Left ventricle myocardium inferior (tissue), 1 donor: Measurements from ENCODE around the gene DHX8. TPM values are rescaled to one million over a fixed set of nuclear protein-coding genes. Genes with fewer than 3 reads are reported as not detected.
A peak's percentile ranks its signal among the peaks of the same experiment; 100 is the strongest.

Source experiments
- DNase-seq: peaks from one replicate; pipeline ENCODE4 v3.0.0-alpha.2; 2020
- H3K27ac ChIP-seq: fragments of 200-600 bp; replicated peaks from 2 replicates; pipeline ENCODE4 v1.8.0; 2021
- H3K27me3 ChIP-seq: fragments of 200-600 bp; 2 replicates; pipeline ENCODE4 v1.8.0; 2021; ENCODE audit warnings: low read depth
- H3K36me3 ChIP-seq: fragments of 200-600 bp; 2 replicates; pipeline ENCODE4 v1.8.0; 2021
- H3K4me1 ChIP-seq: fragments of 200-600 bp; 2 replicates; pipeline ENCODE4 v1.8.0; 2021
- H3K4me3 ChIP-seq: fragments of 200-600 bp; 2 replicates; pipeline ENCODE4 v1.8.0; 2021; ENCODE audit warnings: mild to moderate bottlenecking, moderate library complexity
- H3K9me3 ChIP-seq: fragments of 200-600 bp; replicated peaks from 2 replicates; pipeline ENCODE4 v1.8.0; 2021
- CTCF ChIP-seq: fragments of 200-600 bp; IDR thresholded peaks from 2 replicates; pipeline ENCODE4 v1.8.0; 2021; ENCODE audit warnings: antibody characterized with exemption, mild to moderate bottlenecking, borderline replicate concordance
- intact Hi-C: fragments of 100-400 bp; cut with micrococcal nuclease; formaldehyde crosslinking; loops from one replicate; pipeline ENCODE4 v1.11.0; 2022
- total RNA-seq: library from RNA; stranded (reverse); fragmentation: NEBNext Ultra II Directional; extraction: Animal tissue kit (Norgen Biotek cat#: 25700); gene quantifications from one replicate; pipeline ENCODE4 v1.2.1, GENCODE V29; 2021
- donor health status: DM: no; HTN: yes; CAD: no; lungs with severe emphysema.

The DHX8 gene
- total RNA-seq, 1 donor from 2014 or later = 26.0 TPM

- peak overlapping the region; percentile 30 for H3K27ac ChIP-seq
- no peak for DNase-seq
- H3K4me1 ChIP-seq = peaks cover 17% of the 10 kb centered on the region
- H3K4me3 ChIP-seq = no peak overlapping the region
- H3K9me3 ChIP-seq = no peaks in the 10 kb centered on the region
- no peak for TF ChIP-seq CTCF
- intact Hi-C loops = no loop called here
- H3K36me3 ChIP-seq = no peaks in the 10 kb centered on the region
- H3K27me3 ChIP-seq = no peaks in the 10 kb centered on the region
Measured at GRCh38 chr17:43559161-43559816, 75.5 kb downstream of the DHX8 start.

- no peak overlapping the region for H3K27ac ChIP-seq
- H3K27me3 ChIP-seq = no peaks in the 10 kb centered on the region
- H3K36me3 ChIP-seq = no peaks in the 10 kb centered on the region
- DNase-seq = no peak
- intact Hi-C loops = no loop called here
- peaks cover 17% of the 10 kb centered on the region for H3K4me1 ChIP-seq
- TF ChIP-seq CTCF = no peak
- no peaks in the 10 kb centered on the region for H3K9me3 ChIP-seq
- no peak overlapping the region for H3K4me3 ChIP-seq
Measured at GRCh38 chr17:43560461-43561427, 77.0 kb downstream of the DHX8 start.

GRCh38 chr17:43562679-43563599 is 79.2 kb downstream of the DHX8 start:
- no peak for DNase-seq
- TF ChIP-seq CTCF = no peak
- no peaks in the 10 kb centered on the region for H3K27me3 ChIP-seq
- H3K36me3 ChIP-seq = no peaks in the 10 kb centered on the region
- no peak overlapping the region for H3K4me3 ChIP-seq
- intact Hi-C loops = no loop called here
- no peaks in the 10 kb centered on the region for H3K9me3 ChIP-seq
- H3K27ac ChIP-seq = no peak overlapping the region
- H3K4me1 ChIP-seq = peaks cover 17% of the 10 kb centered on the region

GRCh38 chr17:43563600-43564594 is 80.1 kb downstream of the DHX8 start:
- Histone ChIP-seq H3K27me3 (no peaks in the 10 kb centered on the region), H3K4me1 (peaks cover 16% of the 10 kb centered on the region), H3K9me3 (no peaks in the 10 kb centered on the region), H3K27ac (no peak overlapping the region), H3K4me3 (no peak overlapping the region), H3K36me3 (no peaks in the 10 kb centered on the region)
- intact Hi-C loops = no loop called here
- no peak for TF ChIP-seq CTCF
- DNase-seq = no peak
